HEK293 (cell line): ENCODE measurements around the gene REC8.

Experiments used
- BCL11A ChIP-seq: fragments of 450-650 bp; formaldehyde crosslinking; IDR thresholded peaks from 2 replicates; pipeline ENCODE4 v1.5.1; 2016; ENCODE audit warnings: low read depth, missing biosample characterization, missing genetic modification characterization
- BCL11B ChIP-seq: fragments of 450-650 bp; formaldehyde crosslinking; IDR thresholded peaks from 2 replicates; pipeline ENCODE4 v1.5.1; 2016; ENCODE audit warnings: low read depth, missing biosample characterization, missing genetic modification characterization
- GLI2 ChIP-seq: fragments of 450-650 bp; formaldehyde crosslinking; IDR thresholded peaks from 2 replicates; pipeline ENCODE4; 2017; ENCODE audit warnings: missing biosample characterization, missing genetic modification characterization, low read depth, borderline replicate concordance
- HIC1 ChIP-seq: fragments of 450-650 bp; formaldehyde crosslinking; IDR thresholded peaks from 2 replicates; pipeline ENCODE4 v1.5.1; 2016; ENCODE audit warnings: missing biosample characterization, missing genetic modification characterization
- HOXD13 ChIP-seq: sonication (generic); formaldehyde crosslinking; IDR thresholded peaks from 2 replicates; pipeline ENCODE4 v1.8.0; 2022; ENCODE audit warnings: missing genetic modification reagents, borderline replicate concordance
- IKZF3 ChIP-seq: fragments of 450-650 bp; IDR thresholded peaks from 2 replicates; pipeline ENCODE4 v1.5.0; 2018; ENCODE audit warnings: missing biosample characterization, mild to moderate bottlenecking, missing genetic modification characterization, moderate library complexity
- KLF16 ChIP-seq: fragments of 450-650 bp; formaldehyde crosslinking; IDR thresholded peaks from 2 replicates; pipeline ENCODE4 v1.5.1; 2017; ENCODE audit warnings: missing biosample characterization, missing genetic modification characterization
- PRDM1 ChIP-seq: fragments of 450-650 bp; formaldehyde crosslinking; IDR thresholded peaks from 2 replicates; pipeline ENCODE4; 2016; ENCODE audit warnings: missing biosample characterization, missing genetic modification characterization
- TCF7L2 ChIP-seq: IDR thresholded peaks from 2 replicates; pipeline ENCODE4 v1.6.1; 2011; ENCODE audit warnings: low read depth, mild to moderate bottlenecking, inconsistent platforms, low read length, moderate library complexity, borderline replicate concordance
- ZBTB6 ChIP-seq: fragments of 450-650 bp; formaldehyde crosslinking; IDR thresholded peaks from 2 replicates; pipeline ENCODE4 v1.5.1; 2017; ENCODE audit warnings: missing biosample characterization, missing genetic modification characterization
- ZFP3 ChIP-seq: fragments of 450-650 bp; formaldehyde crosslinking; IDR thresholded peaks from 2 replicates; pipeline ENCODE4 v1.5.1; 2016; ENCODE audit warnings: low read depth, missing biosample characterization, missing genetic modification characterization
- ZNF138 ChIP-seq: fragments of 450-650 bp; formaldehyde crosslinking; IDR thresholded peaks from 2 replicates; pipeline ENCODE4 v1.5.1; 2016; ENCODE audit warnings: missing biosample characterization, missing genetic modification characterization, borderline replicate concordance
- ZNF140 ChIP-seq: fragments of 450-650 bp; formaldehyde crosslinking; IDR thresholded peaks from 2 replicates; pipeline ENCODE4 v1.5.1; 2016; ENCODE audit warnings: missing biosample characterization, missing genetic modification characterization
- ZNF19 ChIP-seq: fragments of 450-650 bp; formaldehyde crosslinking; IDR thresholded peaks from 2 replicates; pipeline ENCODE4; 2016; ENCODE audit warnings: missing biosample characterization, missing genetic modification characterization, low read depth
- ZNF239 ChIP-seq: fragments of 450-650 bp; formaldehyde crosslinking; IDR thresholded peaks from 2 replicates; pipeline ENCODE4 v1.5.1; 2016; ENCODE audit warnings: missing biosample characterization, missing genetic modification characterization
- ZNF366 ChIP-seq: fragments of 450-650 bp; formaldehyde crosslinking; conservative IDR thresholded peaks from 2 replicates; pipeline ENCODE4 v1.5.1; 2016; ENCODE audit warnings: missing biosample characterization, missing genetic modification characterization
- ZNF560 ChIP-seq: fragments of 450-650 bp; formaldehyde crosslinking; IDR thresholded peaks from 2 replicates; pipeline ENCODE4 v1.5.1; 2017; ENCODE audit warnings: missing biosample characterization, missing genetic modification characterization, borderline replicate concordance
- ZNF610 ChIP-seq: fragments of 450-650 bp; formaldehyde crosslinking; IDR thresholded peaks from 2 replicates; pipeline ENCODE4 v1.5.1; 2016; ENCODE audit warnings: missing biosample characterization, missing genetic modification characterization, borderline replicate concordance
- ZNF621 ChIP-seq: fragments of 450-650 bp; formaldehyde crosslinking; IDR thresholded peaks from 2 replicates; pipeline ENCODE4 v1.5.1; 2017; ENCODE audit warnings: missing biosample characterization, missing genetic modification characterization
- ZNF654 ChIP-seq: fragments of 450-650 bp; formaldehyde crosslinking; IDR thresholded peaks from 2 replicates; pipeline ENCODE4 v1.5.1; 2016; ENCODE audit warnings: low read depth, missing biosample characterization, missing genetic modification characterization
- ZNF843 ChIP-seq: fragments of 450-650 bp; formaldehyde crosslinking; IDR thresholded peaks from 2 replicates; pipeline ENCODE4 v1.5.1; 2016; ENCODE audit warnings: missing biosample characterization, missing genetic modification characterization
- TF ChIP-seq, protein P1 (sequence below): fragments of 450-650 bp; formaldehyde crosslinking; IDR thresholded peaks from 2 replicates; pipeline ENCODE4 v1.5.1; 2016; ENCODE audit warnings: missing biosample characterization, missing genetic modification characterization
- TF ChIP-seq, protein P2 (sequence below): fragments of 450-650 bp; formaldehyde crosslinking; IDR thresholded peaks from 2 replicates; pipeline ENCODE4 v1.5.1; 2016; ENCODE audit warnings: missing biosample characterization, missing genetic modification characterization
- TF ChIP-seq, protein P3 (sequence below): fragments of 450-650 bp; formaldehyde crosslinking; IDR thresholded peaks from 2 replicates; pipeline ENCODE4 v1.5.1; 2016; ENCODE audit warnings: missing biosample characterization, missing genetic modification characterization, borderline replicate concordance

REC8 gene

DNA sequence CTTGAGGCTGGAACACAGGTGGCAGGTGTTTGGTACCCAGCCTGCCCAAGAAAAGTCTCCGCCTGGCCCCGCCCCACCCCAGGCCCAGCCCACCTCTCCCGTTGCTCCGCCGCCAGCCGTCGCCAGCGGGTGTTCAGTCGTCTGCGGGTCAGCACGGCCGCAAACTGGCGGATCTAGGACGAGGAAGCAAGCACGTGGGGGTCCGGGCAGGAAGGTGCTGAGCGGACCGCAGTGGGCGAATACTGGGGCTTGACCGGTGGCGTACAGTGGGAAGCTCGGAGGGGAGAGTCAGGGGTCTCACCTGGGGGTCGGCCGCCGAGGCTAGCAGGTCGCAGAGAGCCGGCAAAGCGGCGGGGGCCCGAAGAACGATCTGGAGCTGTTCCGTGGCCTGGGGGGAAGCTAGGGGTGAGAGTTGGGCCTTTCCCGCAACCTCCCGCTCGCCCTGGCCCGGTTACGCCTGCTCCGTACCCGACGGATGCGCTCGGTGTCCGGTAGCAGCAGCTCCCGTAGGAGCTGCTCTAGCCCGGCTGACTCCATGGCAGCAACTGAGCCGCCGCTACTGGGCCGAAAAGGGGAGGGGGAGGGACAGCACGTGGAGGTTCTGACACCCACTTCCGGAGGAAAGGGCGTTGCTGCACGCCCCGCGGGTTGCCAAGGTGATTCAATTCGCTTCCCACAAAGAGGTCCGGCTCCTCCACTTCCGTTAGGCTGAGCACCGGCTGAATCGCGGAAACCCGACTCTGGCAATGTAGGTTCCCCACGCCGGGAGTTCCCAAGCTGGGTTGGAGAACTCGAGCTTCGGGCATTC is 16.6 kb downstream of the REC8 start, which contains the start of gene IPO4 (continued):
- TF ChIP-seq ZNF239: 0 out of 2 replicates have a peak, but pooled peaks have one; percentile 37
- TF ChIP-seq ZNF19 (tag by site-specific recombination): no peak
- 0 out of 2 replicates have a peak, but pooled peaks have one; percentile 43 for TF ChIP-seq HOXD13 (CRISPR knock-in tag)
- no peak for TF ChIP-seq PRDM1
- TF ChIP-seq IKZF3 (tag by site-specific recombination): 0 out of 2 replicates have a peak, but pooled peaks have one; percentile 33
- TF ChIP-seq ZFP3 (tag by site-specific recombination): no peak
- TF ChIP-seq ZNF560: no peak
- TF ChIP-seq ZNF138: no peak
- TF ChIP-seq BCL11A: no peak
- no peak for TF ChIP-seq ZNF366 (tag by site-specific recombination)
- no peak for TF ChIP-seq ZNF140
- peak; percentile 91 for TF ChIP-seq ZBTB6 (tag by site-specific recombination)
- TF ChIP-seq, protein P1, sequence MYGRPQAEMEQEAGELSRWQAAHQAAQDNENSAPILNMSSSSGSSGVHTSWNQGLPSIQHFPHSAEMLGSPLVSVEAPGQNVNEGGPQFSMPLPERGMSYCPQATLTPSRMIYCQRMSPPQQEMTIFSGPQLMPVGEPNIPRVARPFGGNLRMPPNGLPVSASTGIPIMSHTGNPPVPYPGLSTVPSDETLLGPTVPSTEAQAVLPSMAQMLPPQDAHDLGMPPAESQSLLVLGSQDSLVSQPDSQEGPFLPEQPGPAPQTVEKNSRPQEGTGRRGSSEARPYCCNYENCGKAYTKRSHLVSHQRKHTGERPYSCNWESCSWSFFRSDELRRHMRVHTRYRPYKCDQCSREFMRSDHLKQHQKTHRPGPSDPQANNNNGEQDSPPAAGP (tag by site-specific recombination): peak; percentile 99
- peak; percentile 70 for TF ChIP-seq ZNF843 (tag by site-specific recombination)
- no peak for TF ChIP-seq TCF7L2
- no peak for TF ChIP-seq HIC1 (tag by site-specific recombination)
- TF ChIP-seq, protein P2, sequence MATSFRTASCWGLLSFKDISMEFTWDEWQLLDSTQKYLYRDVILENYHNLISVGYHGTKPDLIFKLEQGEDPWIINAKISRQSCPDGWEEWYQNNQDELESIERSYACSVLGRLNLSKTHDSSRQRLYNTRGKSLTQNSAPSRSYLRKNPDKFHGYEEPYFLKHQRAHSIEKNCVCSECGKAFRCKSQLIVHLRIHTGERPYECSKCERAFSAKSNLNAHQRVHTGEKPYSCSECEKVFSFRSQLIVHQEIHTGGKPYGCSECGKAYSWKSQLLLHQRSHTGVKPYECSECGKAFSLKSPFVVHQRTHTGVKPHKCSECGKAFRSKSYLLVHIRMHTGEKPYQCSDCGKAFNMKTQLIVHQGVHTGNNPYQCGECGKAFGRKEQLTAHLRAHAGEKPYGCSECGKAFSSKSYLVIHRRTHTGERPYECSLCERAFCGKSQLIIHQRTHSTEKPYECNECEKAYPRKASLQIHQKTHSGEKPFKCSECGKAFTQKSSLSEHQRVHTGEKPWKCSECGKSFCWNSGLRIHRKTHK (tag by site-specific recombination): no peak
- TF ChIP-seq GLI2 (tag by site-specific recombination): no peak; the same call in 1 of the 2 replicates
- TF ChIP-seq KLF16 (tag by site-specific recombination): peak; percentile 99
- TF ChIP-seq ZNF610 (tag by site-specific recombination): peak; percentile 83; the same call in 1 of the 2 replicates
- TF ChIP-seq ZNF654 (tag by site-specific recombination): no peak
- TF ChIP-seq, protein P3, sequence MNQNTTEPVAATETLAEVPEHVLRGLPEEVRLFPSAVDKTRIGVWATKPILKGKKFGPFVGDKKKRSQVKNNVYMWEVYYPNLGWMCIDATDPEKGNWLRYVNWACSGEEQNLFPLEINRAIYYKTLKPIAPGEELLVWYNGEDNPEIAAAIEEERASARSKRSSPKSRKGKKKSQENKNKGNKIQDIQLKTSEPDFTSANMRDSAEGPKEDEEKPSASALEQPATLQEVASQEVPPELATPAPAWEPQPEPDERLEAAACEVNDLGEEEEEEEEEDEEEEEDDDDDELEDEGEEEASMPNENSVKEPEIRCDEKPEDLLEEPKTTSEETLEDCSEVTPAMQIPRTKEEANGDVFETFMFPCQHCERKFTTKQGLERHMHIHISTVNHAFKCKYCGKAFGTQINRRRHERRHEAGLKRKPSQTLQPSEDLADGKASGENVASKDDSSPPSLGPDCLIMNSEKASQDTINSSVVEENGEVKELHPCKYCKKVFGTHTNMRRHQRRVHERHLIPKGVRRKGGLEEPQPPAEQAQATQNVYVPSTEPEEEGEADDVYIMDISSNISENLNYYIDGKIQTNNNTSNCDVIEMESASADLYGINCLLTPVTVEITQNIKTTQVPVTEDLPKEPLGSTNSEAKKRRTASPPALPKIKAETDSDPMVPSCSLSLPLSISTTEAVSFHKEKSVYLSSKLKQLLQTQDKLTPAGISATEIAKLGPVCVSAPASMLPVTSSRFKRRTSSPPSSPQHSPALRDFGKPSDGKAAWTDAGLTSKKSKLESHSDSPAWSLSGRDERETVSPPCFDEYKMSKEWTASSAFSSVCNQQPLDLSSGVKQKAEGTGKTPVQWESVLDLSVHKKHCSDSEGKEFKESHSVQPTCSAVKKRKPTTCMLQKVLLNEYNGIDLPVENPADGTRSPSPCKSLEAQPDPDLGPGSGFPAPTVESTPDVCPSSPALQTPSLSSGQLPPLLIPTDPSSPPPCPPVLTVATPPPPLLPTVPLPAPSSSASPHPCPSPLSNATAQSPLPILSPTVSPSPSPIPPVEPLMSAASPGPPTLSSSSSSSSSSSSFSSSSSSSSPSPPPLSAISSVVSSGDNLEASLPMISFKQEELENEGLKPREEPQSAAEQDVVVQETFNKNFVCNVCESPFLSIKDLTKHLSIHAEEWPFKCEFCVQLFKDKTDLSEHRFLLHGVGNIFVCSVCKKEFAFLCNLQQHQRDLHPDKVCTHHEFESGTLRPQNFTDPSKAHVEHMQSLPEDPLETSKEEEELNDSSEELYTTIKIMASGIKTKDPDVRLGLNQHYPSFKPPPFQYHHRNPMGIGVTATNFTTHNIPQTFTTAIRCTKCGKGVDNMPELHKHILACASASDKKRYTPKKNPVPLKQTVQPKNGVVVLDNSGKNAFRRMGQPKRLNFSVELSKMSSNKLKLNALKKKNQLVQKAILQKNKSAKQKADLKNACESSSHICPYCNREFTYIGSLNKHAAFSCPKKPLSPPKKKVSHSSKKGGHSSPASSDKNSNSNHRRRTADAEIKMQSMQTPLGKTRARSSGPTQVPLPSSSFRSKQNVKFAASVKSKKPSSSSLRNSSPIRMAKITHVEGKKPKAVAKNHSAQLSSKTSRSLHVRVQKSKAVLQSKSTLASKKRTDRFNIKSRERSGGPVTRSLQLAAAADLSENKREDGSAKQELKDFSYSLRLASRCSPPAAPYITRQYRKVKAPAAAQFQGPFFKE (tag by site-specific recombination): no peak
- no peak for TF ChIP-seq ZNF621
- TF ChIP-seq BCL11B (tag by site-specific recombination): no peak
